WTC11 (cell line): ENCODE measurements around the gene TLE3.

Source experiments
- ATF1 ChIP-seq: sonication (generic); formaldehyde crosslinking; IDR thresholded peaks from 2 replicates; pipeline ENCODE4 v1.8.1; 2023; ENCODE audit warnings: mild to moderate bottlenecking, moderate library complexity, missing genetic modification reagents
- ATF3 ChIP-seq: sonication (generic); formaldehyde crosslinking; conservative IDR thresholded peaks from 2 replicates; pipeline ENCODE4 v1.8.1; 2022; ENCODE audit warnings: mild to moderate bottlenecking, missing genetic modification reagents
- FOXP1 ChIP-seq: sonication (generic); formaldehyde crosslinking; IDR thresholded peaks from 2 replicates; pipeline ENCODE4 v1.8.0; 2022; ENCODE audit warnings: missing genetic modification reagents, mild to moderate bottlenecking, moderate library complexity, borderline replicate concordance
- JUN ChIP-seq: sonication (generic); formaldehyde crosslinking; IDR thresholded peaks from 2 replicates; pipeline ENCODE4 v1.8.0; 2023; ENCODE audit warnings: mild to moderate bottlenecking, missing genetic modification reagents
- NFE2L1 ChIP-seq: sonication (generic); formaldehyde crosslinking; IDR thresholded peaks from 2 replicates; pipeline ENCODE4 v1.8.1; 2023; ENCODE audit warnings: missing genetic modification reagents
- SP1 ChIP-seq: sonication (generic); formaldehyde crosslinking; conservative IDR thresholded peaks from 2 replicates; pipeline ENCODE4 v1.8.1; 2022; ENCODE audit warnings: missing genetic modification reagents
- ZNF121 ChIP-seq: sonication (generic); formaldehyde crosslinking; IDR thresholded peaks from 2 replicates; pipeline ENCODE4 v1.8.0; 2023; ENCODE audit warnings: missing genetic modification reagents
- ZNF138 ChIP-seq: sonication (generic); formaldehyde crosslinking; conservative IDR thresholded peaks from 2 replicates; pipeline ENCODE4 v1.8.1; 2022; ENCODE audit warnings: mild to moderate bottlenecking, moderate library complexity, missing genetic modification reagents
- ZNF263 ChIP-seq: sonication (generic); formaldehyde crosslinking; IDR thresholded peaks from 2 replicates; pipeline ENCODE4 v1.8.1; 2022; ENCODE audit warnings: low read depth, mild to moderate bottlenecking, moderate library complexity, missing genetic modification reagents
- ZNF317 ChIP-seq: sonication (generic); formaldehyde crosslinking; IDR thresholded peaks from 2 replicates; pipeline ENCODE4 v1.8.1; 2023; ENCODE audit warnings: low read depth, mild to moderate bottlenecking, moderate library complexity, missing genetic modification reagents, borderline replicate concordance
- TF ChIP-seq, protein P1 (sequence below): sonication (generic); formaldehyde crosslinking; IDR thresholded peaks from 2 replicates; pipeline ENCODE4 v1.8.1; 2023; ENCODE audit warnings: mild to moderate bottlenecking, missing genetic modification reagents, borderline replicate concordance
- TF ChIP-seq, protein P2 (sequence below): fragments of 200-600 bp; IDR thresholded peaks from 2 replicates; pipeline ENCODE4 v1.8.0; 2022; ENCODE audit warnings: antibody characterized with exemption

- TF ChIP-seq, protein P1, sequence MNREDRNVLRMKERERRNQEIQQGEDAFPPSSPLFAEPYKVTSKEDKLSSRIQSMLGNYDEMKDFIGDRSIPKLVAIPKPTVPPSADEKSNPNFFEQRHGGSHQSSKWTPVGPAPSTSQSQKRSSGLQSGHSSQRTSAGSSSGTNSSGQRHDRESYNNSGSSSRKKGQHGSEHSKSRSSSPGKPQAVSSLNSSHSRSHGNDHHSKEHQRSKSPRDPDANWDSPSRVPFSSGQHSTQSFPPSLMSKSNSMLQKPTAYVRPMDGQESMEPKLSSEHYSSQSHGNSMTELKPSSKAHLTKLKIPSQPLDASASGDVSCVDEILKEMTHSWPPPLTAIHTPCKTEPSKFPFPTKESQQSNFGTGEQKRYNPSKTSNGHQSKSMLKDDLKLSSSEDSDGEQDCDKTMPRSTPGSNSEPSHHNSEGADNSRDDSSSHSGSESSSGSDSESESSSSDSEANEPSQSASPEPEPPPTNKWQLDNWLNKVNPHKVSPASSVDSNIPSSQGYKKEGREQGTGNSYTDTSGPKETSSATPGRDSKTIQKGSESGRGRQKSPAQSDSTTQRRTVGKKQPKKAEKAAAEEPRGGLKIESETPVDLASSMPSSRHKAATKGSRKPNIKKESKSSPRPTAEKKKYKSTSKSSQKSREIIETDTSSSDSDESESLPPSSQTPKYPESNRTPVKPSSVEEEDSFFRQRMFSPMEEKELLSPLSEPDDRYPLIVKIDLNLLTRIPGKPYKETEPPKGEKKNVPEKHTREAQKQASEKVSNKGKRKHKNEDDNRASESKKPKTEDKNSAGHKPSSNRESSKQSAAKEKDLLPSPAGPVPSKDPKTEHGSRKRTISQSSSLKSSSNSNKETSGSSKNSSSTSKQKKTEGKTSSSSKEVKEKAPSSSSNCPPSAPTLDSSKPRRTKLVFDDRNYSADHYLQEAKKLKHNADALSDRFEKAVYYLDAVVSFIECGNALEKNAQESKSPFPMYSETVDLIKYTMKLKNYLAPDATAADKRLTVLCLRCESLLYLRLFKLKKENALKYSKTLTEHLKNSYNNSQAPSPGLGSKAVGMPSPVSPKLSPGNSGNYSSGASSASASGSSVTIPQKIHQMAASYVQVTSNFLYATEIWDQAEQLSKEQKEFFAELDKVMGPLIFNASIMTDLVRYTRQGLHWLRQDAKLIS (CRISPR knock-in tag), result no peak
- no peak for TF ChIP-seq ZNF121 (CRISPR knock-in tag)
- TF ChIP-seq, protein P2, sequence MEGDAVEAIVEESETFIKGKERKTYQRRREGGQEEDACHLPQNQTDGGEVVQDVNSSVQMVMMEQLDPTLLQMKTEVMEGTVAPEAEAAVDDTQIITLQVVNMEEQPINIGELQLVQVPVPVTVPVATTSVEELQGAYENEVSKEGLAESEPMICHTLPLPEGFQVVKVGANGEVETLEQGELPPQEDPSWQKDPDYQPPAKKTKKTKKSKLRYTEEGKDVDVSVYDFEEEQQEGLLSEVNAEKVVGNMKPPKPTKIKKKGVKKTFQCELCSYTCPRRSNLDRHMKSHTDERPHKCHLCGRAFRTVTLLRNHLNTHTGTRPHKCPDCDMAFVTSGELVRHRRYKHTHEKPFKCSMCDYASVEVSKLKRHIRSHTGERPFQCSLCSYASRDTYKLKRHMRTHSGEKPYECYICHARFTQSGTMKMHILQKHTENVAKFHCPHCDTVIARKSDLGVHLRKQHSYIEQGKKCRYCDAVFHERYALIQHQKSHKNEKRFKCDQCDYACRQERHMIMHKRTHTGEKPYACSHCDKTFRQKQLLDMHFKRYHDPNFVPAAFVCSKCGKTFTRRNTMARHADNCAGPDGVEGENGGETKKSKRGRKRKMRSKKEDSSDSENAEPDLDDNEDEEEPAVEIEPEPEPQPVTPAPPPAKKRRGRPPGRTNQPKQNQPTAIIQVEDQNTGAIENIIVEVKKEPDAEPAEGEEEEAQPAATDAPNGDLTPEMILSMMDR, result no peak
- no peak for TF ChIP-seq SP1 (CRISPR knock-in tag)
- no peak for TF ChIP-seq ZNF263 (CRISPR knock-in tag)
- TF ChIP-seq NFE2L1 (CRISPR knock-in tag), result no peak
- no peak for TF ChIP-seq JUN (CRISPR knock-in tag)
- TF ChIP-seq ZNF138, result no peak
- no peak for TF ChIP-seq ZNF317
- no peak for TF ChIP-seq ATF3 (CRISPR knock-in tag)
- no peak for TF ChIP-seq FOXP1 (CRISPR knock-in tag)
- TF ChIP-seq ATF1 (CRISPR knock-in tag), result no peak
Observed at GRCh38 chr15:70060993-70061305, 36.8 kb downstream of the TLE3 start.
